ENCODE measurements around the gene ANKRD60. TPM values are rescaled to one million over a fixed set of nuclear protein-coding genes. Genes with fewer than 3 reads are reported as not detected.

Gene ANKRD60
- total RNA-seq, 1 donor from 2014 or later = not detected

- H3K9me3 ChIP-seq = no peaks in the 10 kb centered on the region
- H3K4me3 ChIP-seq = no peak overlapping the region
- H3K4me1 ChIP-seq = no peaks in the 10 kb centered on the region
- peaks cover 9% of the 10 kb centered on the region for H3K27me3 ChIP-seq (ENCODE audit: low read depth)
- H3K27ac ChIP-seq = no peak overlapping the region
- peak; percentile 91 for DNase-seq
- TF ChIP-seq CTCF (IDR thresholded peaks at IDR 0.05) = peak; percentile 100
- peak; percentile 91 to 92 for ATAC-seq
- intact Hi-C loops (cut with DNase I) = loop anchor here (5.0 to 10.0 kb wide), 2 partner anchors 605 to 698 kb away; no protein-coding TSS in a partner anchor
- H3K36me3 ChIP-seq = no peaks in the 10 kb centered on the region
Measured at GRCh38 chr20:58209652-58210397, 18.6 kb downstream of the ANKRD60 start.

DNA sequence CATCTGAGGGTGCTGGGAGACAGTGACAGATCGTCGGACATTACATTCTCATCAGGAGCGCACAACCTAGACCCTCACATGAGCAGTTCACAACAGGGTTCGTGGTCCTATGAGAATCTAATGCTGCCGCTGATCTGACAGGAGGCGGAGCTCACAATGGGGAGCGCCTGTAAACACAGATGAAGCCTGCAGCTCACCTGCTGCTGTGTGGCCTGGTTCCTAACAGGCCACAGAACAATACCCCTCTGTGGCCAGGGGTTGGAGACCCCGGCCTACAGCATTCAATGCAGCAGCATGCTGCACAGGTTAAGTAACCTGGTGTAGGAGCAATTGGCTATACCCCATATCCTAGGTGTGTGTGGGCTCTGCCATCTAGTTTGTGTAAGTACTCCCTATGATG, 19.5 kb downstream of the ANKRD60 start:
- intact Hi-C loops (cut with DNase I) = loop anchor here (5.0 to 10.0 kb wide), 2 partner anchors 604 to 697 kb away; no protein-coding TSS in a partner anchor
- DNase-seq (no peak), ATAC-seq (peak in 1 of 2 donors; percentile 4)
- Histone ChIP-seq H3K36me3 (no peaks in the 10 kb centered on the region), H3K4me1 (no peaks in the 10 kb centered on the region), H3K27me3 (ENCODE audit: low read depth) (peaks cover 9% of the 10 kb centered on the region), H3K9me3 (no peaks in the 10 kb centered on the region), H3K27ac (no peak overlapping the region), H3K4me3 (no peak overlapping the region)
- no peak for TF ChIP-seq CTCF (IDR thresholded peaks at IDR 0.05)

DNA sequence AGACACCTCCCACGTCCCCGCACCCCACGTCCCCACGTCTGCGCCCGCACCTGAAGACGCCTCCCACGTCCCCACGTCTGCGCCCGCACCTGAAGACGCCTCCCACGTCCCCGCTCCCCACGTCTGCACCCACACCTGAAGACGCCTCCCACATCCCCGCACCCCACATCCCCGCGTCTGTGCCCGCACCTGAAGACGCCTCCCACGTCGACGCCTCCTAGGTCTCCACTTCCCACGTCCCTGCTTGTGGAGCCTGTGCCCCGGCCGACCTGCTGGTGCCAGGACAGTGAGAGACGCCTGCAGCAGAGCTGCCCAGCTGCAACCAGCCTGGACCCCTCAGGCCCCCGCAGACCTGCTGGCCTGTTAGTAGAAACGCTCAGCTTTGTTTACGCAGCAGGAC, 22.6 kb downstream of the ANKRD60 start:
- intact Hi-C loops (cut with DNase I) = loop anchor here (5.0 to 10.0 kb wide), 2 partner anchors 601 to 694 kb away; no protein-coding TSS in a partner anchor
- no peak for TF ChIP-seq CTCF (IDR thresholded peaks at IDR 0.05)
- H3K27ac ChIP-seq = no peak overlapping the region
- no peak overlapping the region for H3K4me3 ChIP-seq
- DNase-seq (no peak), ATAC-seq (no peak)
- H3K27me3 ChIP-seq (ENCODE audit: low read depth) = peaks cover 9% of the 10 kb centered on the region
- H3K4me1 ChIP-seq = no peaks in the 10 kb centered on the region
- no peaks in the 10 kb centered on the region for H3K9me3 ChIP-seq
- H3K36me3 ChIP-seq = no peaks in the 10 kb centered on the region

DNA sequence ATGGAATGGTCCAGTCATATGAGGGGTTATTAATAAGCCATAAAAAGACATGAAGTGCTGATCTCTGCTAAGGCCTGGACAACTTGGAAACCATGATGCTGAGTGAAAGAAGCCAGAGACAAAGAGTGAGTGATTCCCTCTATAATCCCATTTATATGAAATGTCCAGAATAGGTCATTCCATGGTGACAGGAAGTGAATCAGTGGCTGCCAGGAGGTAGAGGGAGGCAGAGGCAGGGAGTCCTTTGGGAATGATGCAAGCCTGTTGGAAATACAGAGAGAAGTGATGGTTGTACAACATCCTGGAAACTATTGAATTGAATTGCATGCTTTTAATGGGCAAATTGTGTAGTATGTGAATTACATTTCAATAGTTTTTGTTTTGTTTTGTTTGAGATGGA, 26.4 kb downstream of the ANKRD60 start:
- ATAC-seq (no peak), DNase-seq (no peak)
- Histone ChIP-seq H3K27ac (no peak overlapping the region), H3K36me3 (no peaks in the 10 kb centered on the region), H3K27me3 (ENCODE audit: low read depth) (no peaks in the 10 kb centered on the region), H3K4me1 (no peaks in the 10 kb centered on the region), H3K9me3 (no peaks in the 10 kb centered on the region), H3K4me3 (no peak overlapping the region)
- no peak for TF ChIP-seq CTCF (IDR thresholded peaks at IDR 0.05)
- intact Hi-C loops (cut with DNase I) = loop anchor here (10.0 kb wide), 1 partner anchor 597 kb away; no protein-coding TSS in a partner anchor

GRCh38 chr20:58201616-58202015, 26.8 kb downstream of the ANKRD60 start:
- no peaks in the 10 kb centered on the region for H3K27me3 ChIP-seq (ENCODE audit: low read depth)
- no peak for TF ChIP-seq CTCF (IDR thresholded peaks at IDR 0.05)
- no peak overlapping the region for H3K4me3 ChIP-seq
- intact Hi-C loops (cut with DNase I) = loop anchor here (10.0 kb wide), 1 partner anchor 597 kb away; no protein-coding TSS in a partner anchor
- H3K36me3 ChIP-seq = no peaks in the 10 kb centered on the region
- H3K9me3 ChIP-seq = no peaks in the 10 kb centered on the region
- ATAC-seq (no peak), DNase-seq (no peak)
- no peak overlapping the region for H3K27ac ChIP-seq
- no peaks in the 10 kb centered on the region for H3K4me1 ChIP-seq
